ENCODE results near the gene JOSD1.

JOSD1 gene

DNA sequence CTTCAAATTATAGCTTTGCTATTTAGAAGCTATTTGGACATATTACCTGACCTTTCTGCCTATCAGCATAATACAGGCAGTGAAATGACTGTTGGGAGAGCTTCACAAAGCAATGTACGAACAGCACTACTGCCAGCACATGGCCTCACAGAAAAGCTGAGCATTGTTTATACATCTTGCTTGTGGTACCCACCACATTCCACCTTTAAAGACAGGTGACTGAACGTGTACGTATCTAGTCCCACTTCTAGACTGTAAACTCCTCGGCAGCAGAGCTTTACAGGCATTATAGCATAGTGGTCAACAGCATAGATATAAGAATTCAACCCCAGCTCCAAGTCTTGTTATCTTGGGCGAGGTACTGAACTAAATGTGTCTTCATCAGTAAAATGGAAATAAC lies 1.6 kb downstream of the JOSD1 start:
- intact Hi-C loops (cut with DNase I): no loop called here
- DNase-seq: no peak

- intact Hi-C loops (cut with DNase I): no loop called here
- DNase-seq: no peak
These were observed 2.2 kb downstream of the JOSD1 start for GRCh38 chr22:38698407-38699094.

DNA sequence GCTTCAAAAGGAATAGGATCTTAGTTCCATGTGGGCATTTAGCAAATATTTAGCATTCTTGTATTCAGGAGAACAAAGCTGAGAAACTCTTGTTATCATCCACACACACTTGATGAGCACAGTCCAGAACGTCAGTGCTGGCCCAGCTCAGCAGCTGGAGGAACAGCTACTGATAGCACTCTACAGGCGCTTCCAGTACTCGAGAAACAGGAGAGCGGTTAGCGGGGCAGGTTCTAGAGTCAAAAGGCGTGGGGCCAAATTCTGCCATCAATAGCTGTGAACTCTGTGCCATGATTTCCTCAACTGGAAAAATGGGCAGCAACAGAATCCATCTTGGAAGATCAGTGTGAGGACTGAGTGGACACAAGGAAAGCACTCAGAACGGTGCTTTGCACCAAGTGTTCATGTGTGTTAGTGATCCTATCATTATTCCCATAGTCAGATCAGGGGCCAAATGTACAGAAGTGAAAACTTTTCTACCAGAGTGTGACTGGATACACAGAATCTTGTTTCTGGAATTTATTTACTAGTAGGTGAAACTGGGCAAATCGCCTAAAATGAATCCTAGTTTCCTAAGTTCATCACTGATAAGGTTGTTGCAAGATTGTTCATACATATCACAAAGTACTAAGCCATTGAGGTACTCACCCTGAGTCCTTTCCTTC lies 3.2 kb downstream of the JOSD1 start:
- no peak for DNase-seq
- intact Hi-C loops (cut with DNase I): no loop called here

DNA sequence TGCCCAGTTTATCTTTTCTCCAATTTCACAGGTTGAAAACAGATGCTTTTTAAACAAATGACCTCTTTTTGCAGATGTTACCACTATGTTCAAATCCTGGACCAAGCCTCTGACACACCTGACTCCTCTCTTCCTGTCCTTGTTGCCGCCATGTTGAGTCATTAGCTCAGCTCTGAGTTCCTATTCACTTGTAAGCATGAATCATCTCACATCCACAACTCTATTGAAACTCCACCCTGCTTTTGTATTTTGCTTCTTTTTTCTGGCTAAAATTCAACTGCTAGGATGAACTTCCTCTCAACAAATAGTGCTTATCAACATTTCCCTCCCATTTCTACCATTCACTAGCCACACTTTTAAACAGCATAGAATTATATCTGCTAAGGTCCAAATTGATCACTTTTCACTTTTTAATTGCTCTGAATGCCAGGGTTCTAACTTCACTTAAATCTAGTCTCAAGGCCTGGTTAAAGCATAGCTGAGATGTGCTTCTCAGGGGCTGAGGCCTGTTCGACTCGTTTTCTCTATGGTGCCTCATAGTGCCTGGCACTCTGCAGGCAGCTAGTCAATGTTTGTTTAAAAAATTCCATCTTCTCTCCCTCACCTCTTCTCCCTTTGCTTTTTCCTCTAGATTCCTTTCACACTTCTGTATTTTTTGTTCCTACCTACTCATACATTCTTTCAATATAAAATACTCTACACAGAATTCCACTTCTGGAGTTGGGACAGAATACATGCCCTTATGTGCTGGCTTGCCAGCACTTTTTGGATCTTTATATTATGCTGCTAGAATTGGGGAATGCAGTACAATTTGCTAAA lies 3.9 kb downstream of the JOSD1 start:
- peak in 9 of 42 donors; percentile 19 to 65 (median 46) for DNase-seq

GRCh38 chr22:38694940-38695339 lies 5.8 kb downstream of the JOSD1 start:
- intact Hi-C loops (cut with DNase I): no loop called here
- DNase-seq: no peak

More for the DNA sequence above, 3.9 kb downstream of the JOSD1 start:
- intact Hi-C loops (cut with DNase I): no loop called here

DNA sequence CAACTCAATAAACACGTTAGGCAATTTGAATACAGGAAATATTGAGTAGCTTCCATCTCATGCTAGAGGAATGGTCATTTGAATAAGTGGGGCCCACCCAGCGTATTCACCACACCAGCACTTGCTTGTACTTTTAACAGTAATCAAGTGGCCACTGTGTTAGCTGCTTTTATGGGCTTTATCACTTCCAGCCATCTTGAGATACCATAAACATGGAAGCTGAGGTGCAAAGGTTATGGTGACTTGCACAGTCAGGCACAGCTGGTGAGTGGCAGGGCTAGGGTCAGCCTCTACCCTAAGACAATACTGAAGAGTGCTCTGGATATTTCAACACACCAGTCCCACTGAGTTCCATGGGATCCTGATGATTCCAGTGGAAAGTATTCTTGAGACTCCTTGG lies 6.7 kb downstream of the JOSD1 start:
- DNase-seq: no peak
- intact Hi-C loops (cut with DNase I): no loop called here

DNA sequence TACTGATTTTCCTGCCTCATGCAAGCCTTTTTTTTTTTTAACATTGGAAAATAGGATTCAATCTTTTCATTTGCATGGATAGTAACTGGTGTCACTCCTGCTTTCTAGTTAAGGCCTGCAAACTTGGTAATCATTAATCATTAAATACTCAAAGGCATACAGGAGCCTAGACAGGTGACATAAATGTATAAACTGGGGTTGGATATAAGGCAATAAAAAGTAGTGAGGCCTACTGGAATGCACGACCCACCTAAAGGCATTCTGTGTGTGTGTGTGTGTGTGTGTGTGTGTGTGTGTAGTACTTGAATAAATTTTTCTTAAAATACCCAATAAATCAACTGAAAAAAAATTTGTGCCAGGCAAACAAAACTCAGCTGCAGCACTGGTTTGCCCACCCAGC lies 11.1 kb downstream of the JOSD1 start:
- DNase-seq: no peak
- intact Hi-C loops (cut with DNase I): no loop called here

- intact Hi-C loops (cut with DNase I): no loop called here
These were observed 15.0 kb downstream of the JOSD1 start for GRCh38 chr22:38685761-38686160.

GRCh38 chr22:38684895-38685294 lies 15.8 kb downstream of the JOSD1 start:
- intact Hi-C loops (cut with DNase I): no loop called here
- no peak for DNase-seq

More at GRCh38 chr22:38685761-38686160, 15.0 kb downstream of the JOSD1 start:
- DNase-seq: no peak

DNA sequence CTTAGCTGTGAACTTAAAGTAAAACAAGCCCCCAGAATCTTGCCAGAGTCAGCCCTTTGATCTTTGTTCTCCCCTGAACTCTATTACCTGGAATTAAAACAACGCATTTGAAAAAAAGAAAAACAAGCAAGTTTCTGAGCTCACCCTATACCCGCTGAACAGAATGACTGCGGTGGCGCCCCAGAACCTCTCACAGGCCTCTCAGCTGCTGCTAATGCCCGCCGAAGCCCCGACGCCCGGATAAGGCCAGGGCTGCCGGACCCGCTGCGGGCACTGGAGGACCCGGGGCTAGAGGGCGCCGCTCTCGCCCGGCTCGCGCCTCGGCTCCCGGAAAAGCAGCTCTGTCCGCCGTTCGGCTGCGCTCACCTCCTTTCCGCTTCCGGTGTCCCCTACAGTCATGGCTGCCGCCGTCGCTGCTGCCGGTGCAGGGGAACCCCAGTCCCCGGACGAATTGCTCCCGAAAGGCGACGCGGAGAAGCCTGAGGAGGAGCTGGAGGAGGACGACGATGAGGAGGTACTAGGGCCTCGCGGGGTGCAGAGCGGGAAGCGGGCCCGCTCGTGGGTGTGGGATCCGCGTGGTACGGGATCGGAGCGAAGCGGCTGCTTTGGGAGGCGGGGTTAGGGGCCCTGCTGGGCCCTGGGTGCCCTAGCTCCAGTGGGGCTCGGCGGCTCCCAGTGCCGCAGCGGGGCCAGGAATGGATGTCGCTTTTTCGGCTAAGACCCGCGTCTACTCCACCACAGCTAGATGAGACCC lies 19.0 kb downstream of the JOSD1 start, which contains the start of gene TOMM22:
TOMM22 (plus strand) TSS at position 376 of the 754 bp plus-strand sequence; CDS start at position 398, 22 bp downstream.
- peak; percentile 80 to 97 (median 94) for DNase-seq
- intact Hi-C loops (cut with DNase I): no loop called here

DNA sequence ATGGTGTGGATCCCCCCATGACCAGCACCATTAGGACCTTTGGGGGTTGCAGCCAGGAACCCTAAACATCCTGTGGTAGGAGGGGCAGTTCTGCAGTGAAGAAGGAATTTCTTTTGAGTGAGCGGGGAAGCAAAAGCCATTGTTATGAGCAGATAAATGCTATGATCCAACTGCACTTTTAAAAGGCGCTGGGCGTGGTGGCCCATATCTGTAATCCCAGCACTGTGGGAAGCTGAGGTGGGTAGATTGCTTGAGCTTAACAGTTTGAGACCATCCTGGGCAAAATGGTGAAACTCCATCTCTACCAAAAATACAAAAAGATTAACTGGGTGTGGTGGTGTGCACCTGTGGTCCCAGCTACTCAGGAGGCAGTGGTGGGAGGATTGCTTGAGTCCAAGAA lies 24.9 kb downstream of the JOSD1 start:
- no peak for DNase-seq
- intact Hi-C loops (cut with DNase I): no loop called here

GRCh38 chr22:38674888-38675287 lies 25.9 kb downstream of the JOSD1 start:
- intact Hi-C loops (cut with DNase I): no loop called here
- peak in 19 of 42 donors; percentile 6 to 68 (median 33) for DNase-seq

GRCh38 chr22:38657045-38657909 lies 43.5 kb downstream of the JOSD1 start:
- intact Hi-C loops (cut with DNase I): no loop called here
- DNase-seq: peak in 6 of 42 donors; percentile 10 to 37 (median 20)

DNA sequence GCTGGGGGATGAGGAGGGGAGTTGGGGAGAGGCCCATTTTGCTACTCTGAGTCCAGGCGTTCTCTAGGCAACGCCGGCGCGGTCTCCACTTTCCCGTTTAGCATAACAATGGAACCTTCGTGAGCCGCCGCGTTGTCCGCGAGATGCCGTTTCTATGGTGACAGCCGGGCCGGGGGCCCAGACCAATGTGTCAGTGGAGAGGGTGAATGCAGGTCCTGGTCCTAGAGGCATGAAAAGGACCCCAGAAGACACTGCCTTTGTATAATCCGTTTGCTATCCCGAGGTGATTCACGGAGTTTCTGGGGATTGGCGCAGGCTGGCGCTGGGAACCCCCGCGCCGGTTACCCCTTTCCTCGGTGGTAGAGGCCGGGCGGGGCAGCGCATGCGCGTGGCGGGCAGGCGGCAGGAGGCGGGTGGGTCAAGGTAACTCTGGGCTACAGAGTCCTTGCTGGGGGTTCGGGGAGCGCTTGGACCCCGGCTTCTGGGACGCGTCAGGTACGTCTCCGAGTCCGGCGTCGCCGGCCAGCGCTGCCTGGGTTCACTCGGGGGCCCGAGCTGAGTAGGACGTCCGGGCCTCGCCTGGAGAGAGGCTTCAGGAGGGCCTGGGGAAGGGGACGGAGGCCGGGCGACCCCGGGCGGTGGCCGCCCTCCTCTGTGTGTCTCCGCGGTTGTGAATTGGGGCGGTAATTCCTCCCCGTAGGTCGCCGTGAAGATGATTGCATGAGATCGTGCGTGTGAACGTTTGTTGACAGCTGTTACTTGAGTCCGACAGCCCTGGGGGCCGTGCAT lies 44.3 kb downstream of the JOSD1 start, which contains the start of the genes CBY1 and FAM227A:
CBY1 (plus strand) TSS at position 383 of the 789 bp plus-strand sequence. CDS start 11,417 bp downstream, outside the sequence.
FAM227A (minus strand) TSS at position 137 of the 789 bp plus-strand sequence. CDS start 6,224 bp downstream, outside the sequence.
- peak; percentile 84 to 96 (median 91) for DNase-seq
- intact Hi-C loops (cut with DNase I): no loop called here

DNA sequence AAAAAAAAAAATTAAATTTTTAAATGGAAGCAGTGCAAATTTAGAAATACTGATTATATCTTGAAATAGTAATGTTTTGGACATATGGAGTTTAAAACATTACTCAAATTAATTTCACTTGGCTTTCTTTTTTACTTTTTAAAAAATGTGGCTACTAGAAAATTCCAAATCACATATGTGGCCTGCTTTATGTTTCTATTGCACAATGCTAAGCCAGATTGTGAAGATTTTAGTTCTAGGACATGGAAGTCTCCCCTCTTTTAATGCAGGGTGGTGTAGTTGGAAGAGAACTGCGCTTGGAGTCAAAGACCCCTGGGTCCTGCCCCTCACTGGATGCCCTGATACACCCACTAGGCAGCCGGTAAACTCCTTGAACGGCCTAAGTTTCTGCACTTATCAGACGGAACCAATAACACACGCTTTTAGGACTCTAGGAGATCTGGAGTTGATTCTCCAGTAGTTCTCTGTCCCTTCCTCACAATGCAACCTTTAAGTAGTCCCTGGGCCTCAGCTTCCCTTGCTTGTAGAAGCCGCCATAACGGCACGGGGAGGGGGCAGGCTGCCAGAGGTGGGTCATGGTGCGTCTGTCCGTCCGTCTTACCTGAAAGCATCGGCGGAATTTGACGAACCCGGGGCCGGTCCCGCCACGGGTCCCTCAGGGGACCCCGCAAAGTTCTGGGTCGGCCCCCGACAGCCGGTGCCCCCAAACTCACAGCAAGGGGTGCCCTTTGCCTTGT lies 45.1 kb downstream of the JOSD1 start:
- intact Hi-C loops (cut with DNase I): no loop called here
- DNase-seq: peak in 4 of 42 donors; percentile 14 to 48 (median 18)

DNA sequence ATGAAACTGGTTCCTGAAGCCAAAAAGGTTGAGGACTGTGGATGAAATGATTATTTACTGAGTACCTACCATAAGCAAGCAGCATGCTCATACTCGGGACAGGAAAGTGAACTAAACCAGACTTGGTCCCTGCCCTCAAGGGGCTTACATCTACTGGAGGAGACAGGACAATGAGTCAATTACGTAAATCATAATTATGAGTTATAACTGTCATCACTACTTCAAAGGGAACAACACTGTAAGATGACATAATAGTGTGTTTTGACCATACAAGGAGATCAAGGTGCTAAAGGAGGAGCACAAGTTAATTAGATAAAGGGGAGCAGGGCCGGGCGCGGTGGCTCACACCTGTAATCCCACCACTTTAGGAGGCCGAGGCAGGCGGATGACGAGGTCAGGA lies 47.0 kb downstream of the JOSD1 start:
- DNase-seq: no peak
- intact Hi-C loops (cut with DNase I): no loop called here

All from head of caudate nucleus (tissue), 42 donors.